ENCODE results near the gene C20orf204.
A peak's percentile ranks its signal among the peaks of the same experiment; 100 is the strongest.

The C20orf204 gene

GRCh38 chr20:64058536-64058935 is 22.6 kb downstream of the C20orf204 start:
- no peak overlapping the region for H3K4me3 ChIP-seq (ENCODE audit: low read depth, low read length)
- DNase-seq (ENCODE audit: low read depth) = peak; percentile 70
- TF ChIP-seq CTCF (conservative IDR thresholded peaks at IDR 0.05; ENCODE audit: low read depth, low read length) = no peak

- peak overlapping the region; percentile 79 for H3K4me3 ChIP-seq (ENCODE audit: low read depth, low read length)
- no peak for DNase-seq (ENCODE audit: low read depth)
- TF ChIP-seq CTCF (conservative IDR thresholded peaks at IDR 0.05; ENCODE audit: low read depth, low read length) = no peak
Observed at GRCh38 chr20:64062276-64062595, 26.3 kb downstream of the C20orf204 start.

- no peak for TF ChIP-seq CTCF (conservative IDR thresholded peaks at IDR 0.05; ENCODE audit: low read depth, low read length)
- peak within 1 kb of the TSS; percentile 79 for H3K4me3 ChIP-seq (ENCODE audit: low read depth, low read length)
Observed at GRCh38 chr20:64062596-64063388, 26.8 kb downstream of the C20orf204 start, which contains the start of gene TCEA2. Gene TCEA2 (plus strand): TSS chr20:64063198. CDS start chr20:64063313, 115 bp downstream.

GRCh38 chr20:64063389-64064144 is 27.6 kb downstream of the C20orf204 start:
- TF ChIP-seq CTCF (conservative IDR thresholded peaks at IDR 0.05; ENCODE audit: low read depth, low read length) = no peak
- H3K4me3 ChIP-seq (ENCODE audit: low read depth, low read length) = peak overlapping the region; percentile 79
- no peak for DNase-seq (ENCODE audit: low read depth)

More at GRCh38 chr20:64062596-64063388, 26.8 kb downstream of the C20orf204 start, which contains the start of gene TCEA2:
- DNase-seq (ENCODE audit: low read depth) = peak; percentile 97

GRCh38 chr20:64064145-64064698 is 28.2 kb downstream of the C20orf204 start:
- DNase-seq (ENCODE audit: low read depth) = no peak
- no peak for TF ChIP-seq CTCF (conservative IDR thresholded peaks at IDR 0.05; ENCODE audit: low read depth, low read length)
- peak overlapping the region; percentile 79 for H3K4me3 ChIP-seq (ENCODE audit: low read depth, low read length)

GRCh38 chr20:64065062-64065973 is 29.3 kb downstream of the C20orf204 start:
- no peak for TF ChIP-seq CTCF (conservative IDR thresholded peaks at IDR 0.05; ENCODE audit: low read depth, low read length)
- DNase-seq (ENCODE audit: low read depth) = no peak
- no peak overlapping the region for H3K4me3 ChIP-seq (ENCODE audit: low read depth, low read length)
